Measurements from ENCODE around the gene ADCY3.
"Not testable (repeated sequence)": the region's sequence is repeated elsewhere in the genome, so short reads cannot be mapped to it uniquely, and the experiment has no call there.

The ADCY3 gene

DNA sequence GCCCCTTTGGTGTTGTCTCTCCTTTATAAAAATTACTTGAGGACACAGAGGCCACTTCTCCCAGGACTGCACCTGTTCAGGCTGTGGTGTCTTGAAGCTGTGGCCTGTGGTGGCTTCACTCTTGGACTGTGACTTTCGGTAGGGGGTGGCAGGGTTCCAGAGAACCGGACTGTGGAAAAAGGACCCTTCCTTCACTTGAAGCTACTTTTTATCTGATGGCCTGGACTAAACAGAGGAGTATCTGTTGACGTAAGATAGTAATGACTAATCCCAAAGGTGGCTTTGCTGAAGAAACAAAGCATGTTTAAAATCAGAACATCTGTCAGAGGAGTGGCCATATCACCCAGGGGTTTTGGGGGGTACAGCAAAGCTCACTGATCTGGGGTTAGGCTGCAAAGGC lies 66.0 kb downstream of the ADCY3 start:
- in situ Hi-C loops (cut with HindIII; ENCODE audit: low sequenced_read_pairs) = no loop called here

DNA sequence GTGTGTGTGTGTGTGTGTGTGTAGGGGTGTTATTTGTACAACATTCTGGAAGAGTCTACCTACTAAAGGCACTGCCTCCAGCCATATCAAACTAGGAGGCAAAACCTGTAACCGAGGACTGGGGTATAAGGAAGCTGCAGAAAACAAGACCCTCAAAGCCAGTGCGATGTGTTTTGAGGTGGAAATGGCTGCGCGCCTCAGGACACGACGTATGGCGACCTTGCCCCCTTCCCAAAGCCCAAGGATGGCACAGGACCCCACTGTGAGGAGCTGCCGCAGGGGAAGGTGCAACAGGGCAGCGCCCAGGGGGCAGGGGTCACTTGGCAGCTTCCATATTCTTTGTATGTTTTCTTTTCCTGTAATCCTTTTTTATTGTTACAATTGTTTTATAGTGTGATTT lies 67.0 kb downstream of the ADCY3 start:
- in situ Hi-C loops (cut with HindIII; ENCODE audit: low sequenced_read_pairs) = no loop called here

DNA sequence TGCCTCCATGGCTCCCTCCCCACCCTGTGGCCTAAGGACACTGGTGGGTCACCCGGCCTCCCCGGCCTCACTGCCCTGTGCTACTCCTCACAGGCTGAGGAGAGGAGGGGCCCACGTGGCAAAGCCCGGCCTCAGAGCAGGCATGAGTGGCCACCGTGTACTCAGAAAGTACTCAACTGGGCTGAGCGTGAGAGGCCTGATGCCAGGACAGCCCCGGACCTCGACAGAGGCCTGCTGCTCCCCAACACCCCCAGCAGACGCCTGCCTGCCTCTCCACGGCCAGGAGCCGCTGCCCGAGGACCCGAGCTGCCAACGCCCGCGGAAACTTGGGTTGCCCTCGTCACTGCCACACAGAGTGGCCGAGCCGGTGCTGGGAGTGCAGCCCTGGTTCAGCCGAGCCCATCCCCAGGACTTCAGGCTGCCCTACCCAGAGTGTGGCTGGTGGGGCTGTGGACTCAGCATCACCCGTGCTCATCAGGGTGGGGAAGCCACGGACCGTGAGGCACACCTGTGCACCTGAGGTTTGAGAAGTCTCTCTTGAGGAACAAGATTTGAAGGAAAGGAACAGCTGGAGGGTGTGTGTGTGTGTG lies 67.5 kb downstream of the ADCY3 start:
- in situ Hi-C loops (cut with HindIII; ENCODE audit: low sequenced_read_pairs) = no loop called here

DNA sequence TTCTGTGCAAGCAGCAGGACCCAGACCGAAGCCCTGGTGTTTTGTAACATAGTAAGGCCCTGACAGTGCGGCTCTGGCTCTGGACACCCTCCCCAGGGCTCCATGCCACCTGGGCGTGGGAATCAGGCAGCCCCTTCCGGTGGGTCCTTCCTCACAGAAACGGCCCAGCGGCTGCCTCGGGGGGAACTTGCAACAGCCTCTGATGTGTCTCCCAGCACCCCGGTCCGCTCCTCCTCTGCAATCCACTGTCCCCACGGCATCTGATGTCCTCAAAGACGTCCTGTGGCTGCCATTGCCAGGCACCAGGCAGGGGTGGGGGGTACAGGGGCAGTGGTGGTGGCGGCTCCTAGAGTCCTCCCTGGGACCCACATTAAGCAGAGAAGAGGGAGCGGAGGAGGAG lies 68.0 kb downstream of the ADCY3 start:
- in situ Hi-C loops (cut with HindIII; ENCODE audit: low sequenced_read_pairs) = no loop called here

DNA sequence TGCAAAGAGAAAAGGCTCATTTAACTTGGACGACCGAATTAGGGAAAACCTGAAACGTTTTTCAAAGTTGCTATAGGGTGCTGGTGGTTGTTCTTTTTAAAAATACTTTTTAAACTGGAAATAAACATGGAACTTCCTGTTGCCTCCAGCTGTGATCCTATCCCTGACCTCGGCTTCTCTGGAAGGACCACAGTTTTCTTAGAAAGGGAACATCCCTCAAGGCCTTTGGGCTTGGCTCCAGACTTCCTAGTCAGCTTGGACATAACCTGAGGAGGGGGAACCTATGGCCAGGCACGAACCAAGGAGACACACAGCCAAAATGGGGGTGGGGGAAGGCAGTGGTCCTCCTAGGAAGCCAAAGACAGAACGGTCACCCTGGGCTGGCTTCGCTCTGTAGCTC lies 69.1 kb downstream of the ADCY3 start:
- in situ Hi-C loops (cut with HindIII; ENCODE audit: low sequenced_read_pairs) = no loop called here

DNA sequence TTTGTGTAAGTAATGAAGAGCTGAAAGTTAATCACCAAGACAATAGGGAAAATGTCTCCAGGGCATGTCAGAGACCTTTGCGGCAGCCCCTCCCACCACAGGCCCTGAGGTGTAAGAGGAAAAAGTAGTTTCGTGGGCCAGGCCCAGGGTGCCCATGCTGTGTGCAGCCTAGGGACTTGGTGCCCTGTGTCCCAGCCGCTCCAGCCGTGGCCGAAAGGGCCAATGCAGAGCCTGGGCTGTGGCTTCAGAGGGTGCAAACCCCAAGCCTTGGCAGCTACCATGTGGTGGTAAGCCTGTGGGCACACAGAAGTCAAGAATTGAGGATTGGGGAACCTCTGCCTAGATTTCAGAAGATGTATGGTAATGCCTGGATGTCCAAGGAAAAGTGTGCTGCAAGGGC lies 74.3 kb downstream of the ADCY3 start:
- in situ Hi-C loops (cut with HindIII; ENCODE audit: low sequenced_read_pairs) = no loop called here

DNA sequence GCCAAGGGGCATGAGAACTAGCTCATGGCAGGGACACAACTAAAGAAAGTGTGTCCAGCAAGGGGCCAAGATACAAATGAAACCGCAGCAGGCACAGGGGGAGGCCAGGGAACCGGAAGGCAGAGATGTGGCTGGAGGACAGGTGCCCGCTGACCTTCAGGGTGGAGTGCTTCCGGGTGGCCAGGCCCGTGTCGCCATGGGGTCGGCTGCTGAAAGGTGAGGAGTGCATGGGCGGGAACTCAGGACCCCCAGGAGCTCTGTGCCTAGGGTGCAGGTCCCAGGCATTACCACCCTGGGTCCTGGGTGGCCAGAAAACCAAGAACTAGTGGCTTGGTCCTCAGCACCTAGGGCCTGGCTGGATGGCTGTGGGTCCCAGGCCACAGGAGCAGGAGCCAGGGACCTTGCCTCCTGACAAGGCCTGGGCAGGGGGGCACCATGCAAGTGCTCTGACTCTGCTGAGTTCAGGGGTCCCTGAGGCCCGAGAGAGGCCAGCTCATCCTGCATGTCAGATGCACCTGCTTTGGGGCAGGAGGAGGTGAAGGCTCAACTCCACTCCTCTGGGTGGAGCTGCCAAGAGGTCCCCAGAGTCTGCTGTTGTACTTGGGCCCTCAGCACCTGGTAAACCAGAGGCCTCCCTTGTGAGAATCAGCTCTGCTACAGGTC lies 75.9 kb downstream of the ADCY3 start:
- in situ Hi-C loops (cut with HindIII; ENCODE audit: low sequenced_read_pairs) = no loop called here

DNA sequence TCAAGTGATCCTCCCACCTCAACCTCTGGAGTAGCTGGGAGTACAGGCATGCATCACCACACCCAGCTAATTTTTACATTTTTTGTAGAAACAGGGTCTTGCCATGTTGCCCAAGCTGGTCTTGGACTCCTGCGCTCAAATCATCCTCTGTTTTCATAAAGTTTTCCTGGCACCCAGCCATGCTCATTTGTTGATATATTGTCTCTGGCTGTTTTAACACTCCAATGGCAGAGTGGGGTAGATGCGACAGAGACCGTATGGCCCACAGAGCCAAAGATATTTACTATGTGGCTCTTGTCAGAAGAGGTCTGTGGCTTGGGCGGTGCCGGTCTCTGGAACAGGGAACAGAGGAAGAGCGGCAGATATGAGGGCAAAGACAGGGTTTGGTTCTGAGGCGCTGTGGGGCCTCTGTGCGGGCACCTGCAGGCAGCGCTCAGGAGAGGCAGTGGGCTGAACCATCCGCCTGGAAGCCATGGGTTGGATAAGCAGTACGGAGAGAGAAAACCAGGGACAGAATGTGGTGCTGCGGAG lies 76.6 kb downstream of the ADCY3 start:
- in situ Hi-C loops (cut with HindIII; ENCODE audit: low sequenced_read_pairs) = no loop called here

DNA sequence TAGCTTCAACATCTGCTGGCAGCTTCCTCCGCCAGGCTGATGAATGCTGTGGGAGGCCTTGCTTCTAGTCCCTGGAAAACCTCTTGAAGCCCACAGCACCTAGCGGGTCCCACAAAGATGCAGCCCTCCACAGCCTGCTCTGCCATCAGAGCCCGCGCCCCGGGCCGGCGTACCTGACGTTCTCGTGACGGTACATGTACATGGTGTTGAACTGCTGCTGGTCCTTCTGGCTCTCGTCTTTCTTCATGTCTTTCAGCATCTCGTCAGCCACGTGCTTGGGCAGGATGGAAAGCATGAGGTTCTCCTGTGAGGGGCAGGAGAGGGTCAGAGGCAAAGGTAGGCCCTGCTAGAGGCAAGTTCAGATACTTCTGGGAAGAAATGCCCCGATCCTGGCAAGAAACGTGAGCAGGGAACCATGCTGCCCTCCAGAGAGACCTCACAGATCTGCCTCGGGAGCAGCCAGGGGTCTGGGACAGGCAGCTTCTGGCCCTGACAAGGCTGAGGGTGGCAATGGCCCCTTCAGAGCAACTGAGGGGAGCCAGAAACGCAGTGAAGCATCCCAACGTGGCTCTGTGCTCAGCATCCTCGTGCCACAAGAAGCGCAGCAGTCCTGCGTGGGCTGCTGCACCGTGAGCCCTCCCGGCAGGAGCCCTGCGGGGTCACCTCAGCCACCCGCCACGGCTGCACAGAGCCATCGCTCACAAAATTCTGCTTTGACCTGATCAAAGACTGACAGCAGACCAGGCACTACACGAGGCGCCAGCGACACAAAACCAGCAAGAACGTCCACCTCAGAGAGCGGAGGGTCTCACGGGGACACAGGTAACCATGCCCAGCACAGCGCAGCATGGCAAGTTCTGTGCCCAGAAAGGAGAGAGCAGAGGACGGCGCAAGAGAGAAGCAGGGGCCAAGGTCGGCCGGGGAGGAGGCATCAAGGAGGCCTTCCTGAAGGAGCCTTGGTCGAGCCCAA lies 77.7 kb downstream of the ADCY3 start:
- in situ Hi-C loops (cut with HindIII; ENCODE audit: low sequenced_read_pairs) = no loop called here

DNA sequence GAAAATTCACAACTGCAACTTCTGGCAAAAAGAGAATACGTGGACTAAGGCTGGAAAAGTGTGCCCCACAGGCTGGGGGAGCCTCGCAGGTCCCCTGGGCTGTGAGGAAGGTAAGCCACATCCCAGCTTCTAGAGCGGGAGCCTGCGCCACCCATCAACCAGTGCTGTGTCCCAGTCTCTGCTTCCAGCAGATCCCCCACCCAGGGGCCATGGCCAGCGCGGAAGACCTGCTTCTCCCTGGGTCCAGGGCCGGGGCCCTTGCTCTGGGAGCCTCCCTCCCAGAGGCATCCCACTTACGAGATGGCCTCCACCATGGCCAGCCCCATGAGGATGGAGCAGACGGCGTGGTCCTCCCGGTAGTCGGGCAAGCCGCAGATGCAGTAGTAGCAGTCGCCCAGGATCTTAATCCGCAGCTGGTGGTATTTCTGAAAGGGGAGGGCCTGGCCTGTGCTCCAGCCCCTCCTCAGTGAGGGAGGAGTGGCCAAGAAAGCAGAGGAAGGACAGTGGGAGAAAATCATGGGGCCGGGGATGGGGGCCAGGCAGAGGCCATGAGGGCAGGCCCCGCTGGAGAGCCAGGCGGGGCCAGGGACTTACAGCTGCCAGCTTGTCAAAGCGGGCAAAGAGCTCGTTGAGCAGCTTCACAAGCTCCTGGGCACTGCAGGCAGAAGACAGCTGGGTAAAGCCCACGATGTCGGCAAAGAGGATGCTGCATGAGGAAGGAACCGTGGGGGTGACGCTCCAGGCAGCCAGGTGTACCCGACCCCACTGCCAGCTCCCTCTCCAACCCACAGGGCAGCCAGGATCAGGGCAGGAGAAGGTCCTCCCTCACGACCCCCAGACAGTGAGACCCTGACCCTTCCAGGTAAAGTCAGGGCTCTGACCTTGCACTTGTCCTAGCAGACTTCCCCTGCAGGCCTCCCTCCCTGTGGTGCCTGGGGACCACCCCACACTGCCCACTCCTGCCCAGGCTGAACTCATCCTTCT lies 78.8 kb downstream of the ADCY3 start:
- in situ Hi-C loops (cut with HindIII; ENCODE audit: low sequenced_read_pairs) = no loop called here

DNA sequence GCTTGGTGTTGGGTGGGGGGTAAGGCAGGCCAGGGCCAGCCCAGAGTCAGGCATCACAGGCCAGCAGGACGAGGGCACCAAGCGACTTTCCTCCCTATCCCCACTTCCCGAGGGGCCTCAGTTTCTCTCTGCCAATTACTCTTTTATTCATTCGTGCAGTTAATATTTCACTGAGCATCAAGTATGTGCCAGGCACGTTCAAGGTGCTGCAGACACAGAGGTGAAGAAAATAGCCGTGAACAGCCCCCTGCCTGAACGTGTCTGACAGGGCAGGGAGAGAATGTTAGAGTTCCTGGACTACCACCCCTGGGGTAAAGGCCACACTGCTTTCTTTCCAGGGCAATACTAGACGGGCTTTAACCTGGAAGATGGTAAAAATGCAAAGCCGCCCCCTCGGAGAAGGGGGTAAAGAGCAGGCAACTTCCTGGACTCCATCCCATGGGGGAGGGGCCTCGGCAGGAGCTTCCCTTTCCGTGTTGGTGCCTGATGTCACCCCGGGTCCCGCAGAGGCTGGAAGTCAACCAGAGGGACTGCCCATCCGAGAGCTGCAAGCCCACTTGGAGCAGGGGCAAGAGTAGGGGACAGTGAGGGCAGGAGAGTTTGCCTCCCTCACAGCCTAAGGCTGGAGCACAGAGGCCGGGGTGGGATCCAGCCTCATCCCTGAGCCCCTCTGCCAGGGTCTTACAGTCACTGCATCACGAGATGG lies 79.7 kb downstream of the ADCY3 start:
- in situ Hi-C loops (cut with HindIII; ENCODE audit: low sequenced_read_pairs) = no loop called here

DNA sequence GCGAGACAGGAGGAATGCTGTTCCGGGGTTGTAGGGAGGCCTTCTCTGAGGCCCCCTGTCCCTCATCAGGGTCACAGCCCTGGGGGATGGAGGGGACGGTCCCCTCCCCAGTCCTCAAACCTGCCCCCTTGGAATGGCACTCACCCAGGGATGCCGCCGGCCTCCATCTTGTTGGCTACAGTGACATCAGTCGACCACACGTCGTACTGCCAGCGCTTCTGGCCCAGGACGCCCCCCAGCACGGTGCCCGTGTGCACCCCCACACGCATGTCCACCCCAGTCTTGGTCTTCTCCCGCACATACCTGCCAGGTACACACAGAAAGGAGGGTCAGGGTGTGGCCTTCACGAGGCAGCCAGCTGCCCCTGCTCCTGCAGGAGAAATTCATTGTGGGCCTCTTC lies 80.3 kb downstream of the ADCY3 start:
- in situ Hi-C loops (cut with HindIII; ENCODE audit: low sequenced_read_pairs) = no loop called here

DNA sequence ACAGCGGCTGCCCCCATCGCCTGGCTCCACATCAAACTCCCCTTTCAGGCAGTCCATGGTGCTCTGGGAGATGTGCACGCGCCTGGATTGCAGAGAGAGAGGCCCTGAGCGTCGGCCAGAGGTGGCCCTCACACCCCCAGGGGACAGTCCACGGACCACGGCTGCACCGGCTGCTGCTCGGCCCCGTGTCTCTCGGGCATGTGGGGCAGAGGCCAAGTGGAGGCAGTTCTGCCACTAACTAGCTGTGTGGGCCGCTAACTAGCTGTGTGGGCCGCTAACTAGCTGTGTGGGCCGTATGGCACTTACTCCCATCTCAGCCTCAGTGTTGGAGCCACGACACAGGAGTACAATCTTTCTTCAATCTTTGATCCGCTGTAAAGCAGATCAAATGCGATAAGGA lies 81.5 kb downstream of the ADCY3 start:
- in situ Hi-C loops (cut with HindIII; ENCODE audit: low sequenced_read_pairs) = no loop called here

DNA sequence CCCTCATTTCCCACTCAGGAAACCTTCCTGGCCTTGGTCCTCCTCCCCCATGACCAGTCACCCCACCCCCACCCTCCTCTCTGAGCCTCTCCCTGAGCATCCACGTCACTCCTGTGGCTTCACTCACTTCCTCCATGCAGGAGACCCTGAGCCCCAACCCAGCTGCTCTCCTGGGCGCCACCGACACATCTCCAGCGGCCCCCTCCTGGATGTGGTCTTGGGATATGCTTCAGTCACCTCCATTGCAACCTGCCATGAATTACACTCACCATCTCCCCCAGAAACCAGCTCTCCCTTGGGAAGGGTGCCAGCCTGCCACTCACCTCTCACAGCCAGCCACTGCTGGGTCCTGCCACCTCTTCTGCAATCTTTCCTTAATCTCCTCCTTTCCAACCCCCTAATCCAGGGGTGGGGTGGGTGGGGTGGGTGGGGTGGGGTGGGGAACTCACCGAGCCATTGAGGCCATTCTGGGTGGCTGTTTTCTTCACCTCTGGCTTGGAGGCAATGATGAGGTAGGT lies 82.0 kb downstream of the ADCY3 start:
- in situ Hi-C loops (cut with HindIII; ENCODE audit: low sequenced_read_pairs) = no loop called here

DNA sequence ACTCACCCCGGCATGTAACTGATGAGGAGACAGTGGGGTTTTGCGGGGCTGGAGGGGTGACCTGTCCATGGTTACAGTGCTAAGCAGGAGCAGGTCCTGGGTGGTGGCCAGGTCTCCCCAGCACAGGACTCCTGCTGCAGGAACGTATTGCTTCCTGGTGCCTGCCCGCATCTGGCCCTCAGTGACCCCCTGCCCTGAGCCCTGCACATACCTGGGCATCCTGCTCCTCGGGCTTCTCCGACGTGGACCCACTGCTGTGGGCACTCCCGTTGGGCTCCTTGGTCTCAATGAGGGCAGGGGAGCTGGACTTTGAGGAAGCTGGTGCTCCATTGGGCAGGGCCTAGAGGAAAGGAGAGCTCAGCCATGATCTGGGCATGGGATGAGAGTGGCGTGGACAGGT lies 83.3 kb downstream of the ADCY3 start:
- in situ Hi-C loops (cut with HindIII; ENCODE audit: low sequenced_read_pairs) = no loop called here

DNA sequence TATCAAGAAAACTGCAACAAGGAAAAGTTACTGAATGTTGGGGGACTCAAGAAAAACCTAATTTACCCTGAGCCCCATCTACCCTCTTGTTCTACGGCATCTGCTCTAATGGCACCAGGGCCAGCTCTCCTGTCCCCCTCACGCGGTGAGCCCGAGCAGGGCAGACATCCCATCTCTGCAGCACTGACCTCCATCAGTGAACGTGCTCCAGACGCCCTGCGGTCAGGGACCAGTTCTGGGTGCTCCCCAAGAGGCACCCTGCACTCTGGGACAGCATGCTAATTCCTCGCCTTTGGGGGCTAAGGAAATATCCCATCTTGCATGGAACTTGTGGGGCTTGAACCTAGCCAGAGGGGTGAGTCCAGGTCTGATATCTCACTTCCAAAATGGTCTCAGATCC lies 83.8 kb downstream of the ADCY3 start:
- in situ Hi-C loops (cut with HindIII; ENCODE audit: low sequenced_read_pairs) = no loop called here

DNA sequence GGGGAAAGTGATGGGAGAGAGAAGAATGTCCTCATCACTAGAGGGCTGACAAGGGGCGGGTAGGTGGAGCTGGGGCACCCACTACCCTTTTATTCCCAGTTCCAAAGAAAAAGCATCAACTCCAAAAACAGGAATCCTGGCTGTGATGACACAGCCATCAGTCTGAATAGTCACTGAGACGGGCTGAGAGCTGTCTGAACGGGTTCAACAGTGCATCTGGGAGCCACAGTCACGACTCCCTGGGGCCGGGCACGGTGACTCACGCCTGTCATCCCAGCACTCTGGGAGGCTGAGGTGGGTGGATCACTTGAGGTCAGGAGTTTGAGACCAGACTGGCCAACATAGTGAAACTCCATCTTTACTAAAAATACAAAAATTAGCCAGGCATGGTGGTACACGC lies 84.6 kb downstream of the ADCY3 start:
- in situ Hi-C loops (cut with HindIII; ENCODE audit: low sequenced_read_pairs) = not testable (repeated sequence)

DNA sequence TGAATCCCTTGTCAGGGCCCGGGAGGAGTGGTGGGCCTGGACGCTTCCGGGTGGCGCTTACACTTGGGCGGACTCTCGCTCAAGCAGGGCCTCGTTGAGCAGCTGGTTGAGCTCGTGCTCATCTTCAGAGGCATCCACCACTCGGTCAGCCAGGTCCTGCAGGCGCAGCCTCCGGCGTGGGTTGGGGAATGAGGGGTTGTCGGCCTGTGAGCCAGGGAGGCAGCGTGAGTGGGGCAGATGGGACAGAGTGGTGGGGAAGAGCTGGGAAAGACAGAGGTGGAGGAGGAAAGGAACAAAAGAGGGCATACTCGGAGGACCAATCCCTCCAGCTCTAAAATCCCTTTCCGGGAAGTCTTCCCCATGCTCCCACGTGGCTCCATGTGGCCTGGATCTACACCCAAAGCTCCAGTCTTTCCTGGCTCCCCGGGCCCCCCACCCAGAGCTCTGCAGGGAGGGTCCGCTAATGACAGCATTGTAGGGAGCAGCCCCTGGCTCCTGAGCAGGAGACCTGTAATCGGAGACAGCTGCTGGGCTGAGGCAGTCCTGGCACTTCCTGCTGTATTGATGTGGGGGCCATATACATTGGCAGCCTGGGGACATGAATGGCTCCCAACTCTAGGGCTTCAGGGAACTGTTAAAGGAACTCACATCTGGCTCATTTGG lies 85.2 kb downstream of the ADCY3 start:
- in situ Hi-C loops (cut with HindIII; ENCODE audit: low sequenced_read_pairs) = no loop called here
